HG03025 (cell line): ENCODE results near the gene MAPK6.
"Not testable (repeated sequence)": the region's sequence is repeated elsewhere in the genome, so short reads cannot be mapped to it uniquely, and the experiment has no call there.

Source experiments
- ATAC-seq: cut with Tn5 transposase; IDR thresholded peaks from one replicate; pipeline ENCODE4 v1.9.1; 2021; ENCODE audit warnings: mild to moderate bottlenecking, moderate library complexity; ENCODE audit not compliant: unreplicated experiment, low FRiP score

MAPK6 gene

GRCh38 chr15:52039925-52040781 lies 21.1 kb downstream of the MAPK6 start:
- ATAC-seq: no peak

- ATAC-seq: no peak
These were observed 23.2 kb downstream of the MAPK6 start for GRCh38 chr15:52042051-52042851.

GRCh38 chr15:52045795-52046298 lies 26.8 kb downstream of the MAPK6 start:
- not testable (repeated sequence) for ATAC-seq

- ATAC-seq: not testable (repeated sequence)
These were observed 27.5 kb downstream of the MAPK6 start for GRCh38 chr15:52046552-52046951.

GRCh38 chr15:52050416-52050815 lies 31.4 kb downstream of the MAPK6 start:
- ATAC-seq: no peak

- ATAC-seq: no peak
These were observed 33.3 kb downstream of the MAPK6 start for GRCh38 chr15:52052066-52052935.

- no peak for ATAC-seq
These were observed 35.4 kb downstream of the MAPK6 start for GRCh38 chr15:52054381-52054780.

GRCh38 chr15:52054858-52055257 lies 35.8 kb downstream of the MAPK6 start:
- ATAC-seq: not testable (repeated sequence)

GRCh38 chr15:52056001-52056400 lies 37.0 kb downstream of the MAPK6 start:
- ATAC-seq: no peak

- no peak for ATAC-seq
These were observed 37.5 kb downstream of the MAPK6 start for GRCh38 chr15:52056496-52056895.

GRCh38 chr15:52057996-52058395 lies 39.0 kb downstream of the MAPK6 start:
- ATAC-seq: no peak

GRCh38 chr15:52060501-52060900 lies 41.5 kb downstream of the MAPK6 start:
- no peak for ATAC-seq

- no peak for ATAC-seq
These were observed 48.0 kb downstream of the MAPK6 start for GRCh38 chr15:52066842-52067544.

- ATAC-seq: no peak
These were observed 48.5 kb downstream of the MAPK6 start for GRCh38 chr15:52067545-52067926.

- ATAC-seq: no peak
These were observed 49.1 kb downstream of the MAPK6 start for GRCh38 chr15:52068004-52068615.

GRCh38 chr15:52069559-52069958 lies 50.5 kb downstream of the MAPK6 start:
- ATAC-seq: no peak

GRCh38 chr15:52071570-52071969 lies 52.6 kb downstream of the MAPK6 start:
- no peak for ATAC-seq

- ATAC-seq: no peak
These were observed 58.1 kb downstream of the MAPK6 start for GRCh38 chr15:52076889-52077781.
